ENCODE measurements around the gene UGT3A1.

Gene UGT3A1

DNA sequence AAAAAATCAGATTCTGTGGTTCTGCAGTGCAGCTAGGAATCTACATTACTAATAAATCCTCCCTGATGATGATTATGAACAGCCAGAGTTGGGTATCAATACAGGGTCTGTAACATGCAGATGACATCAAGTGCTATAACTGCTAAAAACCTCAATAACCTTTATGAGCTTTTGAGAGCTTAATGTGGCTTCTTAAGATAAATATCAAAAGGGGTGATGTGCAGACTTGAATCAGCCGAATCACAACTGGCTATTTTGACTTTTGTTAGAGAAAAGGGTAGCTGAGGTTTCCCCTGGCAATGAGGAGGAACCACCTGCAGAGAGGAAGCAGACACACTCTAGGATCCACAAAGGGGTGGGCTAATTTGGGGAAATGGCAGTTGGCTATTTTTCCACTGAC is 83.0 kb downstream of the UGT3A1 start:
- no peak for DNase-seq (ENCODE audit: low read depth)

DNA sequence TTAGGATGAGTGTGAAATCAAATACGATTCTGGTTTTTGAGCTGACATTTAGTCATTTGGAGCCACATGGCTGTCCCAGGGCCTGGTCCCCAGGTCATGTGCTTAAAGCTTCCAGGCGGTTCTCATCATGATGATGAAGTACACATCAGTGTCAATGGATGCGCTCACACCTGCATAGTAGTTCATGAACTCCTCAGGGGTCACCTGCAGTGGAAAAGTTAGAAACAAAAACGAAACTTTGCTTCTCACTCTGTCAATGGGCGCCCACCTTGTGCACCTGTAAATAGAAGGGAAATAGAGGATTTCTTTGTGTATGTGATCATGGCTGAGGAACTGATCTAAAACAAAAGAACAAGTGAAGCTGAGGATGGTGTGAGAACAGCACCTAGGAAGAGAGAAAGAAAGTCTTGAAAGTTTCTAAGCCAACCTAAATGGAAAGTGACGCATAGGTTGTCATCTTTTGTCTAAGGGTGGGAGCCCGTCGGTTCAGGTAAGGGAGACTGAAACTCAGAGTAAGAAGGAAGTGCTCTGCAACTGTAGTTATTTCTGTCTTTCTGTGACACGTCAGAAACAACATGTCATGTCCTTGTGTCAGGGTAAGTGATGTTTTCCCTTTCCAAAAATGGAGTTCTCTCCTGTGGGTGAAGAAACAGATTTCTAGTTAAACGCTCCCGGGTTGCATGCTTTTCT is 86.6 kb downstream of the UGT3A1 start:
- DNase-seq (ENCODE audit: low read depth), result no peak

DNA sequence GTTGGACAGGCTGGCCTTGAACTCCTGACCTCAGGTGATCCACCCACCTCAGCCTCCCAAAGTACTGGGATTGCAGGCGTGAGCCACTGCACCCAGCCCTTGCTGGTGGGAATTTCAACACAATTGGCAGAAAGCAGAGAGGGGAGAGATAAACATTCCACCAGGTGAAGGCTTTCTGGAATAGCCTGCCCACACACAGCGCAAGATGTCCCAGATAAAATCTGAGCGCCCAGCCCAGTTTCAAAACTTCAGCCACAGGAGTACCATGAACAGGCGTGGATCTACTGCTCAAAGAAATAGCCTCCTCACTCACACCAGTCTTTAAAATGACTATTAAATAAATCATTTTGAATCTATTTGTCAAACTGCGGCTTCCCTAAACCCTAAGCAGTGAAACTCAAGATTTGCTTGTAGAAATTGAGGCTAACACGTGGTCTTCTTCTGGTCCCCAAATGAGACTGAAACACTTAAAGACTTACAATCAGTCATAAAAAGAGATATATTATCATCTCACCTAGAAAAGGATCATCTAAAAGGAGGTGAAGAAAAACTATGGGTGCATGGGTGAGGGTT is 87.5 kb downstream of the UGT3A1 start:
- DNase-seq (ENCODE audit: low read depth), result no peak

DNA sequence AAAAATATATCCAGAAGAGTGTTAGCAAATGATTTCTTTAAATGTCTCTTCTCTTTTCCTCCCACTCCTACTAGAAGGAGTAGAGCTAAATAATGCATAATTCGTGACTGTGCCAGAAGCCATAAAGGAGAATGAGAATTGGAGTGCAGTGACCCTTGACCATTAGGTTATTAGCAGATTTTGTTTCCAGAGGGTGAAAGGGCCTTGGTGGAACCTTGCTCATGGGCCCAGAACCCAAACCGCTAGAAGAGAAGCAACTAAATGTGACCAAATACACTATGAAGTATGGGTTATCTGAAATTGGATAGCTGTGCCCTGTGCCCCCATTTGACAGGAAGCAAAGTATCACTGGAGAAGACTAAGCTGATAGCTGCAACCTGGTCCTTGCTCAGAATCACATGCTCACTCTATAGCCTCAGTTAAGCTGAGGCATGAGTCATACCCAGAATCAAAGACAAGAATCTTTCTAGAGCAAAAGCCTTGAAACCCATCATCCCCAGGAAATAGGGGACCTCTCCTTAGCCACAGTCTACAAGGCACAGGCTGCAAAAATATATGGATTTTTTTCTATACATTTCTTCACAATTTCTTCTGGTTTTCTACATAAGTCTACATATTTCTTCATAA is 89.0 kb downstream of the UGT3A1 start:
- DNase-seq (ENCODE audit: low read depth), result no peak
